Measurements from ENCODE around the gene LRIG1. TPM values are rescaled to one million over a fixed set of nuclear protein-coding genes. Genes with fewer than 3 reads are reported as not detected.

Gene LRIG1
- polyA plus RNA-seq, 1 donor = 43.7 TPM

GRCh38 chr3:66496301-66496700, 4.5 kb downstream of the LRIG1 start:
- Histone ChIP-seq H3K4me3 (ENCODE audit: low read length) (no peak overlapping the region), H3K27me3 (ENCODE audit: control insufficient read depth, insufficient read depth, low read length) (no peaks in the 10 kb centered on the region), H3K4me1 (ENCODE audit: control insufficient read depth, insufficient read depth, low read length) (peaks cover 58% of the 10 kb centered on the region), H3K36me3 (ENCODE audit: control insufficient read depth, insufficient read depth, low read length) (no peaks in the 10 kb centered on the region), H3K27ac (ENCODE audit: low read length) (peak overlapping the region; percentile 57), H3K9me3 (ENCODE audit: control insufficient read depth, low read depth, low read length) (no peaks in the 10 kb centered on the region)
- DNase-seq = peak in 1 of 2 donors; percentile 51
- WGBS (ENCODE audit: insufficient coverage, low lambda C conversion rate) = no CpG with 5 or more reads among the region's 3 CpGs

GRCh38 chr3:66495668-66496045, 5.2 kb downstream of the LRIG1 start:
- Histone ChIP-seq H3K4me3 (ENCODE audit: low read length) (no peak overlapping the region), H3K9me3 (ENCODE audit: control insufficient read depth, low read depth, low read length) (no peaks in the 10 kb centered on the region), H3K27me3 (ENCODE audit: control insufficient read depth, insufficient read depth, low read length) (no peaks in the 10 kb centered on the region), H3K36me3 (ENCODE audit: control insufficient read depth, insufficient read depth, low read length) (no peaks in the 10 kb centered on the region), H3K27ac (ENCODE audit: low read length) (peak overlapping the region; percentile 57), H3K4me1 (ENCODE audit: control insufficient read depth, insufficient read depth, low read length) (peaks cover 64% of the 10 kb centered on the region)
- WGBS (ENCODE audit: insufficient coverage, low lambda C conversion rate) = no CpG with 5 or more reads among the region's 3 CpGs
- peak in 1 of 2 donors; percentile 70 for DNase-seq

- Histone ChIP-seq H3K4me1 (ENCODE audit: control insufficient read depth, insufficient read depth, low read length) (peaks cover 68% of the 10 kb centered on the region), H3K4me3 (ENCODE audit: low read length) (no peak overlapping the region), H3K27ac (ENCODE audit: low read length) (peak overlapping the region; percentile 57), H3K27me3 (ENCODE audit: control insufficient read depth, insufficient read depth, low read length) (no peaks in the 10 kb centered on the region), H3K36me3 (ENCODE audit: control insufficient read depth, insufficient read depth, low read length) (no peaks in the 10 kb centered on the region), H3K9me3 (ENCODE audit: control insufficient read depth, low read depth, low read length) (no peaks in the 10 kb centered on the region)
- WGBS (ENCODE audit: insufficient coverage, low lambda C conversion rate) = 40% methylated on average over 1 of the region's 7 CpGs
- DNase-seq = no peak
These were observed 5.7 kb downstream of the LRIG1 start for GRCh38 chr3:66494959-66495667.

GRCh38 chr3:66493458-66494099, 7.2 kb downstream of the LRIG1 start:
- 49% methylated on average over 4 of the region's 5 CpGs for WGBS (ENCODE audit: insufficient coverage, low lambda C conversion rate)
- H3K4me3 ChIP-seq (ENCODE audit: low read length) = no peak overlapping the region
- H3K4me1 ChIP-seq (ENCODE audit: control insufficient read depth, insufficient read depth, low read length) = peaks cover 68% of the 10 kb centered on the region

GRCh38 chr3:66492672-66493071, 8.2 kb downstream of the LRIG1 start:
- WGBS (ENCODE audit: insufficient coverage, low lambda C conversion rate) = 27% methylated on average over 2 of the region's 7 CpGs
- Histone ChIP-seq H3K9me3 (ENCODE audit: control insufficient read depth, low read depth, low read length) (no peaks in the 10 kb centered on the region), H3K27me3 (ENCODE audit: control insufficient read depth, insufficient read depth, low read length) (no peaks in the 10 kb centered on the region), H3K4me1 (ENCODE audit: control insufficient read depth, insufficient read depth, low read length) (peaks cover 63% of the 10 kb centered on the region), H3K36me3 (ENCODE audit: control insufficient read depth, insufficient read depth, low read length) (no peaks in the 10 kb centered on the region), H3K4me3 (ENCODE audit: low read length) (no peak overlapping the region), H3K27ac (ENCODE audit: low read length) (peak overlapping the region; percentile 42)
- DNase-seq = peak in 1 of 2 donors; percentile 57

More at GRCh38 chr3:66493458-66494099, 7.2 kb downstream of the LRIG1 start:
- H3K9me3 ChIP-seq (ENCODE audit: control insufficient read depth, low read depth, low read length) = no peaks in the 10 kb centered on the region
- DNase-seq = peak in 1 of 2 donors; percentile 63
- H3K36me3 ChIP-seq (ENCODE audit: control insufficient read depth, insufficient read depth, low read length) = no peaks in the 10 kb centered on the region
- H3K27me3 ChIP-seq (ENCODE audit: control insufficient read depth, insufficient read depth, low read length) = no peaks in the 10 kb centered on the region
- H3K27ac ChIP-seq (ENCODE audit: low read length) = peak overlapping the region; percentile 42

- Histone ChIP-seq H3K27ac (ENCODE audit: low read length) (peak overlapping the region; percentile 42), H3K36me3 (ENCODE audit: control insufficient read depth, insufficient read depth, low read length) (no peaks in the 10 kb centered on the region), H3K9me3 (ENCODE audit: control insufficient read depth, low read depth, low read length) (no peaks in the 10 kb centered on the region), H3K27me3 (ENCODE audit: control insufficient read depth, insufficient read depth, low read length) (no peaks in the 10 kb centered on the region), H3K4me3 (ENCODE audit: low read length) (no peak overlapping the region), H3K4me1 (ENCODE audit: control insufficient read depth, insufficient read depth, low read length) (peaks cover 63% of the 10 kb centered on the region)
- DNase-seq = no peak
- 37% methylated on average over 3 of the region's 3 CpGs for WGBS (ENCODE audit: insufficient coverage, low lambda C conversion rate)
These were observed 8.8 kb downstream of the LRIG1 start for GRCh38 chr3:66492071-66492470.

- no CpG with 5 or more reads among the region's 1 CpG for WGBS (ENCODE audit: insufficient coverage, low lambda C conversion rate)
- Histone ChIP-seq H3K27me3 (ENCODE audit: control insufficient read depth, insufficient read depth, low read length) (no peaks in the 10 kb centered on the region), H3K9me3 (ENCODE audit: control insufficient read depth, low read depth, low read length) (no peaks in the 10 kb centered on the region), H3K4me1 (ENCODE audit: control insufficient read depth, insufficient read depth, low read length) (peaks cover 59% of the 10 kb centered on the region), H3K27ac (ENCODE audit: low read length) (no peak overlapping the region), H3K36me3 (ENCODE audit: control insufficient read depth, insufficient read depth, low read length) (no peaks in the 10 kb centered on the region), H3K4me3 (ENCODE audit: low read length) (no peak overlapping the region)
- DNase-seq = no peak
These were observed 9.8 kb downstream of the LRIG1 start for GRCh38 chr3:66490984-66491383.

GRCh38 chr3:66490214-66490613, 10.6 kb downstream of the LRIG1 start:
- Histone ChIP-seq H3K36me3 (ENCODE audit: control insufficient read depth, insufficient read depth, low read length) (no peaks in the 10 kb centered on the region), H3K4me3 (ENCODE audit: low read length) (no peak overlapping the region), H3K27me3 (ENCODE audit: control insufficient read depth, insufficient read depth, low read length) (no peaks in the 10 kb centered on the region), H3K4me1 (ENCODE audit: control insufficient read depth, insufficient read depth, low read length) (peaks cover 57% of the 10 kb centered on the region), H3K27ac (ENCODE audit: low read length) (no peak overlapping the region), H3K9me3 (ENCODE audit: control insufficient read depth, low read depth, low read length) (no peaks in the 10 kb centered on the region)
- DNase-seq = no peak
- no CpG with 5 or more reads among the region's 4 CpGs for WGBS (ENCODE audit: insufficient coverage, low lambda C conversion rate)

- Histone ChIP-seq H3K4me1 (ENCODE audit: control insufficient read depth, insufficient read depth, low read length) (peaks cover 54% of the 10 kb centered on the region), H3K4me3 (ENCODE audit: low read length) (no peak overlapping the region), H3K36me3 (ENCODE audit: control insufficient read depth, insufficient read depth, low read length) (no peaks in the 10 kb centered on the region), H3K9me3 (ENCODE audit: control insufficient read depth, low read depth, low read length) (no peaks in the 10 kb centered on the region), H3K27me3 (ENCODE audit: control insufficient read depth, insufficient read depth, low read length) (no peaks in the 10 kb centered on the region), H3K27ac (ENCODE audit: low read length) (no peak overlapping the region)
- no peak for DNase-seq
- WGBS (ENCODE audit: insufficient coverage, low lambda C conversion rate) = no CpG with 5 or more reads among the region's 4 CpGs
These were observed 11.2 kb downstream of the LRIG1 start for GRCh38 chr3:66489581-66489980.

GRCh38 chr3:66489115-66489514, 11.7 kb downstream of the LRIG1 start:
- H3K9me3 ChIP-seq (ENCODE audit: control insufficient read depth, low read depth, low read length) = no peaks in the 10 kb centered on the region
- no peaks in the 10 kb centered on the region for H3K36me3 ChIP-seq (ENCODE audit: control insufficient read depth, insufficient read depth, low read length)
- DNase-seq = no peak
- no peak overlapping the region for H3K4me3 ChIP-seq (ENCODE audit: low read length)
- peaks cover 55% of the 10 kb centered on the region for H3K4me1 ChIP-seq (ENCODE audit: control insufficient read depth, insufficient read depth, low read length)
- H3K27ac ChIP-seq (ENCODE audit: low read length) = no peak overlapping the region
- WGBS (ENCODE audit: insufficient coverage, low lambda C conversion rate) = no CpG with 5 or more reads among the region's 2 CpGs
- H3K27me3 ChIP-seq (ENCODE audit: control insufficient read depth, insufficient read depth, low read length) = no peaks in the 10 kb centered on the region
